Left cardiac atrium (tissue), 4 donors: ENCODE measurements around the gene BICC1. TPM values are rescaled to one million over a fixed set of nuclear protein-coding genes. Genes with fewer than 3 reads are reported as not detected.
"Not testable (repeated sequence)": the region's sequence is repeated elsewhere in the genome, so short reads cannot be mapped to it uniquely, and the experiment has no call there.

Experiments used
- ATAC-seq, 2 donors: fragments of 200-7000 bp; cut with Tn5 transposase; one replicate each; pipeline ENCODE4 v1.9.1; 2020; ENCODE audit warnings: mild to moderate bottlenecking in 2 of 2, moderate library complexity in 2 of 2
- DNase-seq: peaks from one replicate; pipeline ENCODE4 v3.0.0-alpha.2; 2020
- intact Hi-C, 2 donors: fragments of 100-400 bp; cut with DNase I; formaldehyde crosslinking; loops; one replicate each; pipeline versions ENCODE4 v1.14.1 to v1.15.1; 2022 to 2023
- total RNA-seq, 2 donors: library from RNA; stranded (reverse); fragmentation: NEBNext Ultra II Directional; extraction: Animal tissue kit (Norgen Biotek cat#: 25700); gene quantifications; one replicate each; pipeline ENCODE4 v1.2.1, GENCODE V29; 2021
- donor health status: DM: no; HTN: yes; CAD: no.
- donor health status: DM: no; HTN: yes; CAD: no; lungs with severe emphysema.
- donor health status: DM: yes; HTN: yes; CAD: no.
- donor health status: Dilated cardiomyopathy.

The BICC1 gene
- total RNA-seq, 2 donors from 2014 or later, result 13.0 to 14.2 TPM

DNA sequence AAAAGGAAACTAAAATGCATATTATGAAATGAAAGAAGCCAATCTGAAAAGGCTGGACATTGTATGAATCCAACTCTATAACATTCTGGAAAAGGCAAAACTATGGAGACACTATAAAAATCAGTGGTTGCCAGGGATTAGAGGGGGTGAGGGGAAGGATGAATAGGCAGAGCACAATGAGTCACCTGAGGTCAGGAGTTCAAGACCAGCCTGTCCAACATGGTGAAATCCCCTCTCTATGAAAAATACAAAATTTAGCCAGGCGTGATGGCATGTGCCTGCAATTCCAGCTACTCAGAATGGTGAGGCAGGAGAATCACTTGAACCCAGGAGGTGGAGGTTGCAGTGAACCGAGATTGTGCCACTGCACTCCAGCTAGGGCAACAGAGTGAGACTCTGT is 338.9 kb downstream of the BICC1 start:
- intact Hi-C loops, result no loop called here
- no peak for DNase-seq

DNA sequence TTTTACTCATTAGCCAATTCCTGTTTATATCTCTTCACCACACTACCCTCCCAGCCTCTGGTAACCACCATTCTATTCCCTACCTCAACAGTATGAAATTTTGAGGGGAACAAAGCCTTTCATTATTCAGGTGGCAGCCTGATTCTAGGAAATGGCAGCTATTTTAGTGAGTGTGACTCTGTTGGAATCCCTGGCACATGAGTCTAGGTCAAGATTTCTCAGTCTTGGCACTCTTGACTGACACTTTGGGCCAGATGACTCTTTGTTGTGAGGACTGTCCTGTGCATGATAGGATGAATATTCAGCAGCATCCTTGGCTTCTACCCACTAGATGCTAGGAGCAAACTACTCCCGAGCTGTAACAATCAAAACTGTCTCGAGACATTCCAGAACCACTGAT is 341.0 kb downstream of the BICC1 start:
- intact Hi-C loops, result no loop called here
- peak; percentile 74 to 76 for ATAC-seq

More for the DNA sequence above, 338.9 kb downstream of the BICC1 start:
- no peak for ATAC-seq

DNA sequence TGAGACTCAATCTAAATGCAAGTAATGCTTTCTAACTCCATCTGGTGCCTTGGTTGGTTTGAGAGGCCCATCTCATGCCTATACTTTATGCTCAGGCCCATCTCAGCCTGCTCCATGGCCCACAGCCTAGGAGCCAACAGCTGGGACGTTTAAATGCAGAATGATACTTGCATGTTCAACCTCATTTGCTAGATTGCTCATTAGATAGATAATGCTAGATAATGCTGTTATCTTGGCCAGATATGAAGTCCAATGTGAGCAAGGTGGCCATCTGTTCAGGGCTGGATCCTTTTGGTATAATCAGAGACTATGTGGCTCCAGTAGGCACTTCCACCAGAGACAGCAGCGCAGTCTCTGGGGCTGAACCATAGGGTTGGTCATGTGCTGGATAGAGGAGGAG is 342.1 kb downstream of the BICC1 start:
- DNase-seq (no peak), ATAC-seq (no peak)
- intact Hi-C loops, result loop anchor here in 1 of 2 donors (5.0 kb wide), 1 partner anchor 67 kb away; no protein-coding TSS in a partner anchor

More for the DNA sequence above, 341.0 kb downstream of the BICC1 start:
- no peak for DNase-seq

DNA sequence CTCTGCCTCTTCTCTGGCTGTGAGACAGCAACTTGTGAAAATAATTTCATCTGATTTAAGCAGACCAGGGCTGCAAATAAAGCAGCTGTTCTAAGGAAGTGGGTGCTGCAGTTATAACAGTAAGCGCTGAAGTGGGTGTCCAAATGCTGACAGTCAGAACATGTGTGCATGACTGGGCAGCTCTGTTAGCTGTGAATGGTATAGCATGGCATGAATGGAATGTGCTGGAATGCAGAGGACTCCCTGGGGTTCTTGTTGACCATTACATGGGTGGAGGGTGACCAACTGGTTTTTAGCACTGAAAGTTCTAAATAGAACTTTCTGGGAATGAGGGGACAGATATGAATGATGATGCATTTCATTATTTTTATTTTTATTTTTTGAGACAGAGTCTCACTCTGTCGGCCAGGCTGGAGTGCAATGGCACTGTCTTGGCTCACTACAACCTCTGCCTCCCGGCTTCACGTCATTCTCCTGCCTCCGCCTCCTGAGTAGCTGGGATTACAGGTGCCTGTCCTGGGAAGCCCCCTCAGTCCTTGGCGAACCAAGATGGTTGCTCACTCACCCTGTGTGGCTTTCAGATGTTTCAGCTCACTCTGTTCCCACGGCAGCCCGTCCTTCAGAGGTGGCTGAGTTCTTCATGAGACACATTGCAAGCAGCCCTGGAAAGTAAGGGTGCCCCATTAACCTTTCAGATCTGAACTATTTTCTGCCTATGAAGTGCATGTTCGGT is 344.0 kb downstream of the BICC1 start:
- peak; percentile 43 for DNase-seq
- intact Hi-C loops, result loop anchor here in 1 of 2 donors (5.0 kb wide), 1 partner anchor 66 kb away; no protein-coding TSS in a partner anchor
- ATAC-seq, result peak; percentile 91 to 95

DNA sequence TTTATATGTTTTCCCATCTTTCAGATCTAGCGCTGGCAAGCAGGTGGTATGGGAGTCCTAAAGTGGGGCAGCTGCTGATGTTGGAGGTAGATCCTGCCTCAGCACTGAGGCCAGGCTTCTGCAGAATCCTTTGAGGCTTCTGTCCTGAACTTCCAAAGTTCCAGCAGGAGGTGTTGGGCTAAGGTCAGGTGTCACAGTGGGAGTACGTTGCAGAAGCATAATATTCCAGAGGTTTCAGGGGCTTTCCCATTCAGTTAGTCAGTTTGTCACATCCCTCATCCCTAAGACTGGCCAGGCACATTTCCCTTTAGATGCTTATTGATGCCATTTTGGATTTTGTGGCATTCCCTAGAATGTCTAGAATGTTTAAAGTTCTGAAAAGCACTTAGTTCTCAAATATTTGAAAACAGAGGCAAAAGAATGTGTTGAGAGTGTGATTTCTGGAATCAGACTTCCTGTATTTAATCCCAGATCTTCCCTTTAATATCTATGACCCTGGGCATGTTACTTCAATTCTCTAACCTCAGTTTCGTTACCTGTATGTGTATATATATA is 344.7 kb downstream of the BICC1 start:
- intact Hi-C loops, result loop anchor here in 1 of 2 donors (5.0 kb wide), 1 partner anchor 65 kb away; no protein-coding TSS in a partner anchor
- ATAC-seq, result no peak

GRCh38 chr10:58858123-58858522 is 345.5 kb downstream of the BICC1 start:
- intact Hi-C loops, result loop anchor here in 1 of 2 donors (5.0 kb wide), 1 partner anchor 64 kb away; no protein-coding TSS in a partner anchor
- not testable (repeated sequence) for ATAC-seq, DNase-seq

More for the DNA sequence above, 344.7 kb downstream of the BICC1 start:
- no peak for DNase-seq

GRCh38 chr10:58859526-58859925 is 346.9 kb downstream of the BICC1 start:
- no peak for ATAC-seq
- no peak for DNase-seq
- intact Hi-C loops, result loop anchor here in 1 of 2 donors (5.0 kb wide), 1 partner anchor 63 kb away; no protein-coding TSS in a partner anchor

- ATAC-seq, result no peak
- intact Hi-C loops, result no loop called here
- DNase-seq, result no peak
Measured at GRCh38 chr10:58867683-58868082, 355.0 kb downstream of the BICC1 start.

- ATAC-seq (no peak), DNase-seq (no peak)
- intact Hi-C loops, result no loop called here
Measured at GRCh38 chr10:58868736-58869435, 356.2 kb downstream of the BICC1 start.

DNA sequence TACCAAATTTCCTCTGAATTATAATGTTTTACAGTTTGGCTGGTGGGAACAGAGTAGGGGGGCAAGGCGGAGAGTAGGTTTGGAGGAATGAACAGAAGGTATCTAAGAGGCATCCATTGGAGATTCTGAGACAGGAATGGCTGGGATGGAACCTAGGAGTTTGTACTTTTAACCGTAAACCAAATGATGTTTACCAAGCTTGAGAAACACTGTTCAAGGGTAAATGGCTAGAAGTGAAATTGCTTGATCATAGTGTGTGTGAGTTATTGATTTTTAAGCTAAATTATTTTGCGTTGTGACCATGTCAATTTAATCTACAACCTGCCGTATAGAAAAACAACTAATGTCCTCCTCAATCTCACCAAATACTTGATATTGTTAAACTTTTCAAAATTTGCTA is 357.4 kb downstream of the BICC1 start:
- intact Hi-C loops, result no loop called here
- DNase-seq (no peak), ATAC-seq (no peak)

- DNase-seq (no peak), ATAC-seq (no peak)
- intact Hi-C loops, result no loop called here
Measured at GRCh38 chr10:58873161-58873560, 360.5 kb downstream of the BICC1 start.

Other genes with a start within 250 kb of the BICC1 start
- 1 to 10 TPM; 2.7 to 3.1 TPM for gene IPMK, start 245.0 kb upstream of the BICC1 start, total RNA-seq
- gene CISD1, start 243.7 kb upstream of the BICC1 start, total RNA-seq, result 100 to 1,000 TPM; 133 to 135 TPM
- gene UBE2D1, start 177.9 kb upstream of the BICC1 start, total RNA-seq, result 10 to 100 TPM; 27.8 to 31.3 TPM
- gene TFAM, start 127.5 kb upstream of the BICC1 start, total RNA-seq, result 10 to 100 TPM; 32.2 to 32.6 TPM